Non-pigmented ciliary epithelial cell (primary cell): Measurements from ENCODE around the gene SCARB2.

Experiments
- DNase-seq: peaks from one replicate; pipeline ENCODE4 v3.0.0-alpha.2; 2010; ENCODE audit warnings: low read depth

Gene SCARB2

GRCh38 chr4:76148142-76148865 lies 65.3 kb downstream of the SCARB2 start, which contains the start of gene NUP54:
Gene NUP54 (minus strand): TSS chr4:76148397. CDS start chr4:76148374, 23 bp downstream.
- peak; percentile 82 for DNase-seq

- DNase-seq, result peak; percentile 56
Observed at GRCh38 chr4:76147454-76148141, 66.0 kb downstream of the SCARB2 start.

GRCh38 chr4:76144546-76144945 lies 69.1 kb downstream of the SCARB2 start:
- DNase-seq, result no peak

GRCh38 chr4:76141241-76141640 lies 72.4 kb downstream of the SCARB2 start:
- no peak for DNase-seq

- no peak for DNase-seq
Observed at GRCh38 chr4:76127754-76128153, 85.9 kb downstream of the SCARB2 start.

GRCh38 chr4:76125816-76126215 lies 87.8 kb downstream of the SCARB2 start:
- DNase-seq, result no peak

GRCh38 chr4:76120199-76120598 lies 93.4 kb downstream of the SCARB2 start:
- DNase-seq, result no peak

- DNase-seq, result no peak
Observed at GRCh38 chr4:76117536-76117935, 96.1 kb downstream of the SCARB2 start.

GRCh38 chr4:76116821-76117220 lies 96.8 kb downstream of the SCARB2 start:
- no peak for DNase-seq
